Measurements from ENCODE around the gene COL11A2.
A peak's percentile ranks its signal among the peaks of the same experiment; 100 is the strongest.
"Not testable (repeated sequence)": the region's sequence is repeated elsewhere in the genome, so short reads cannot be mapped to it uniquely, and the experiment has no call there.

Gene COL11A2

DNA sequence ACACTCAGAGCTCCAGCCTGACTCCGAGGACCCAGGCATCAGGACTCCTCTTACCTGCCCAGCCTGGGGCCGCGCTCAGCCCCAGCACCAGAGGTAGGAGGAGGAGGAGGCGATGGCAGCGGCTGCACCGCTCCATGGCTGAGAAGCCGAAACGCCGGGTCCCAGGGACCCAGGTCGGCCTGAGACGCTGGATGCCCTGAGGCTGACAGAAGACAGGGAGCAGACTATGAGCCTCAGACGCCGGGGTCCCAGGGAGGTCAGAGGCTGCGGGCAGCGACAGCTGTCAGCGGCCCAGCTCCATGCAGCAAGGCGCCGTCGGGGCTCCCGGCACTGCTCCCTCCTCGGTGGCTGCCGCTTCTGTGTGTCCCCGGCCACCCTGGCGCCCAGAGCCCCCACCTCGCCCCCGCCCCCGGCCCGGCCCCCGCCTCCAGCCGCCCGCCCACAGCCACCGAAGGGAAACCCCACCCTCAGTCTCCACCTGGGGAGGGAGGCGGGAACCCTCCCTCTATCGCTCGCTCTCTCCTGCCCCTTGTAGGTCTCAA, at the start of gene COL11A2:
TSS of gene COL11A2 (minus strand) at position 363 of the 542 bp plus-strand sequence. CDS start at position 136, 227 bp downstream.
- H3K9ac ChIP-seq (ENCODE audit: low read depth, low read length): peak within 1 kb of the TSS; percentile 54

DNA sequence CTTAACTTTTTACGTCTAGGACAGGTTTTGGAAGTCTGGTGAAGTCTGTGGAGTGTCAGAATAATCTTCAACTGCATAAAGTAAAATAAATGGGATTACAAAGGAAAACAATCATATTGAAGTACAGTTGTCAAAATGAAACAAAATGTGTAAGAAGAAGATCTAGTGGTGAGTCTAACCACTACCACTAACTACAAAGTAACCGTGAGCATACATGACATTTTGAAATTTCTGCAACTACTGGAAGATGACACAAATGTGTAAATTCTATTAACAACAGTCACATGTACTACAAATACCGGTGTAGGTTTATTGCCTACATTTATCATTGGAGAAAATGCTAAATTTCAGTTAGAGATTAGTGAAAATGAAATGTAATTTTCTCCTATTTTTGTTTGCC, 49.7 kb upstream of the COL11A2 start:
- H3K9me3 ChIP-seq (ENCODE audit: control insufficient read depth, insufficient read depth, low read length): no peaks in the 10 kb centered on the region
- no peak overlapping the region for H3K4me3 ChIP-seq (ENCODE audit: low read depth, low read length)
- H3K36me3 ChIP-seq (ENCODE audit: control insufficient read depth, insufficient read depth, low read length): no peaks in the 10 kb centered on the region
- no peaks in the 10 kb centered on the region for H3K4me1 ChIP-seq (ENCODE audit: control insufficient read depth, insufficient read depth, low read length)
- no peak overlapping the region for H3K9ac ChIP-seq (ENCODE audit: low read depth, low read length)
- peaks cover 23% of the 10 kb centered on the region for H3K27me3 ChIP-seq (ENCODE audit: control insufficient read depth, insufficient read depth, low read length)

More for the DNA sequence above, at the start of gene COL11A2:
- Histone ChIP-seq H3K27me3 (ENCODE audit: control insufficient read depth, insufficient read depth, low read length) (peaks cover 22% of the 10 kb centered on the region), H3K4me1 (ENCODE audit: control insufficient read depth, insufficient read depth, low read length) (peaks cover 3% of the 10 kb centered on the region), H3K9me3 (ENCODE audit: control insufficient read depth, insufficient read depth, low read length) (no peaks in the 10 kb centered on the region), H3K4me3 (ENCODE audit: low read depth, low read length) (peak within 1 kb of the TSS; percentile 72), H3K36me3 (ENCODE audit: control insufficient read depth, insufficient read depth, low read length) (peaks cover 21% of the 10 kb centered on the region)

DNA sequence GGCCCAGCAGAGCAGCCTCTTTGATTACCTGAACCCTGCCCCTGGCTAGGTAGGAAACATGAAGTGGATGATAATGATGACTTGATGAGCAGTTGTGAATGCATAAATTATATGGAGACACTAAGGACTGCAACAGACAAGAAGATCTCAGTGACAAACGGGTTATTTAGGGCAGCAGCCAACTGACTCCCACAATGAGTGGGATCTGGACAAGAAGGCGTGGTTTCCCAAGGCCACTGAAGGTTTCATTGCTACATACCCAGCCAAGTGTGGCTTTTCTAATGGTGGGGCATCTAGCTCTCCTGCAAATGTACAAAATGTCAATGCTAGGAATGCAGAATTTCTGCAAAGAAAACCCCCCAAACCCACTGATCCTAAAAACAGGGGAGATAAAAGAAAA, 45.5 kb upstream of the COL11A2 start:
- H3K4me3 ChIP-seq (ENCODE audit: low read depth, low read length): no peak overlapping the region
- no peaks in the 10 kb centered on the region for H3K36me3 ChIP-seq (ENCODE audit: control insufficient read depth, insufficient read depth, low read length)
- no peak overlapping the region for H3K9ac ChIP-seq (ENCODE audit: low read depth, low read length)
- peaks cover 8% of the 10 kb centered on the region for H3K4me1 ChIP-seq (ENCODE audit: control insufficient read depth, insufficient read depth, low read length)
- peaks cover 14% of the 10 kb centered on the region for H3K27me3 ChIP-seq (ENCODE audit: control insufficient read depth, insufficient read depth, low read length)
- no peaks in the 10 kb centered on the region for H3K9me3 ChIP-seq (ENCODE audit: control insufficient read depth, insufficient read depth, low read length)

- Histone ChIP-seq H3K36me3 (ENCODE audit: control insufficient read depth, insufficient read depth, low read length) (no peaks in the 10 kb centered on the region), H3K4me3 (ENCODE audit: low read depth, low read length) (no peak overlapping the region), H3K9ac (ENCODE audit: low read depth, low read length) (no peak overlapping the region), H3K9me3 (ENCODE audit: control insufficient read depth, insufficient read depth, low read length) (no peaks in the 10 kb centered on the region), H3K27me3 (ENCODE audit: control insufficient read depth, insufficient read depth, low read length) (peaks cover 9% of the 10 kb centered on the region), H3K4me1 (ENCODE audit: control insufficient read depth, insufficient read depth, low read length) (peaks cover 8% of the 10 kb centered on the region)
These were observed 44.6 kb upstream of the COL11A2 start for GRCh38 chr6:33236852-33237251.

- peaks cover 8% of the 10 kb centered on the region for H3K4me1 ChIP-seq (ENCODE audit: control insufficient read depth, insufficient read depth, low read length)
- no peaks in the 10 kb centered on the region for H3K36me3 ChIP-seq (ENCODE audit: control insufficient read depth, insufficient read depth, low read length)
- H3K9me3 ChIP-seq (ENCODE audit: control insufficient read depth, insufficient read depth, low read length): no peaks in the 10 kb centered on the region
- no peak overlapping the region for H3K9ac ChIP-seq (ENCODE audit: low read depth, low read length)
- no peak overlapping the region for H3K4me3 ChIP-seq (ENCODE audit: low read depth, low read length)
- peaks cover 9% of the 10 kb centered on the region for H3K27me3 ChIP-seq (ENCODE audit: control insufficient read depth, insufficient read depth, low read length)
These were observed 44.1 kb upstream of the COL11A2 start for GRCh38 chr6:33236328-33236727.

GRCh38 chr6:33235221-33235634, 43.0 kb upstream of the COL11A2 start:
- Histone ChIP-seq H3K4me1 (ENCODE audit: control insufficient read depth, insufficient read depth, low read length) (peaks cover 8% of the 10 kb centered on the region), H3K36me3 (ENCODE audit: control insufficient read depth, insufficient read depth, low read length) (no peaks in the 10 kb centered on the region), H3K9me3 (ENCODE audit: control insufficient read depth, insufficient read depth, low read length) (no peaks in the 10 kb centered on the region), H3K4me3 (ENCODE audit: low read depth, low read length) (no peak overlapping the region), H3K27me3 (ENCODE audit: control insufficient read depth, insufficient read depth, low read length) (peaks cover 11% of the 10 kb centered on the region), H3K9ac (ENCODE audit: low read depth, low read length) (no peak overlapping the region)

GRCh38 chr6:33226503-33227120, 34.3 kb upstream of the COL11A2 start:
- H3K27me3 ChIP-seq (ENCODE audit: control insufficient read depth, insufficient read depth, low read length): peaks cover 12% of the 10 kb centered on the region
- not testable (repeated sequence) for H3K9me3 ChIP-seq (ENCODE audit: control insufficient read depth, insufficient read depth, low read length); H3K4me1 ChIP-seq (ENCODE audit: control insufficient read depth, insufficient read depth, low read length); H3K36me3 ChIP-seq (ENCODE audit: control insufficient read depth, insufficient read depth, low read length); H3K9ac ChIP-seq (ENCODE audit: low read depth, low read length)
- H3K4me3 ChIP-seq (ENCODE audit: low read depth, low read length): peak overlapping the region; percentile 3

GRCh38 chr6:33217681-33218080, 25.4 kb upstream of the COL11A2 start:
- Histone ChIP-seq H3K9me3 (ENCODE audit: control insufficient read depth, insufficient read depth, low read length) (no peaks in the 10 kb centered on the region), H3K36me3 (ENCODE audit: control insufficient read depth, insufficient read depth, low read length) (no peaks in the 10 kb centered on the region), H3K4me1 (ENCODE audit: control insufficient read depth, insufficient read depth, low read length) (peaks cover 14% of the 10 kb centered on the region), H3K4me3 (ENCODE audit: low read depth, low read length) (no peak overlapping the region), H3K9ac (ENCODE audit: low read depth, low read length) (no peak overlapping the region), H3K27me3 (ENCODE audit: control insufficient read depth, insufficient read depth, low read length) (peaks cover 92% of the 10 kb centered on the region)

- H3K4me1 ChIP-seq (ENCODE audit: control insufficient read depth, insufficient read depth, low read length): peaks cover 14% of the 10 kb centered on the region
- peaks cover 94% of the 10 kb centered on the region for H3K27me3 ChIP-seq (ENCODE audit: control insufficient read depth, insufficient read depth, low read length)
- no peaks in the 10 kb centered on the region for H3K36me3 ChIP-seq (ENCODE audit: control insufficient read depth, insufficient read depth, low read length)
- no peaks in the 10 kb centered on the region for H3K9me3 ChIP-seq (ENCODE audit: control insufficient read depth, insufficient read depth, low read length)
- no peak overlapping the region for H3K4me3 ChIP-seq (ENCODE audit: low read depth, low read length)
- no peak overlapping the region for H3K9ac ChIP-seq (ENCODE audit: low read depth, low read length)
These were observed 25.0 kb upstream of the COL11A2 start for GRCh38 chr6:33217246-33217645.

- peak overlapping the region; percentile 4 for H3K4me3 ChIP-seq (ENCODE audit: low read depth, low read length)
- H3K27me3 ChIP-seq (ENCODE audit: control insufficient read depth, insufficient read depth, low read length): peaks cover 93% of the 10 kb centered on the region
- no peaks in the 10 kb centered on the region for H3K9me3 ChIP-seq (ENCODE audit: control insufficient read depth, insufficient read depth, low read length)
- H3K9ac ChIP-seq (ENCODE audit: low read depth, low read length): no peak overlapping the region
- no peaks in the 10 kb centered on the region for H3K36me3 ChIP-seq (ENCODE audit: control insufficient read depth, insufficient read depth, low read length)
- peaks cover 19% of the 10 kb centered on the region for H3K4me1 ChIP-seq (ENCODE audit: control insufficient read depth, insufficient read depth, low read length)
These were observed 23.9 kb upstream of the COL11A2 start for GRCh38 chr6:33216117-33216649.

GRCh38 chr6:33215271-33216116, 23.2 kb upstream of the COL11A2 start:
- H3K27me3 ChIP-seq (ENCODE audit: control insufficient read depth, insufficient read depth, low read length): peaks cover 96% of the 10 kb centered on the region
- no peaks in the 10 kb centered on the region for H3K9me3 ChIP-seq (ENCODE audit: control insufficient read depth, insufficient read depth, low read length)
- H3K36me3 ChIP-seq (ENCODE audit: control insufficient read depth, insufficient read depth, low read length): no peaks in the 10 kb centered on the region
- peak overlapping the region; percentile 28 for H3K4me3 ChIP-seq (ENCODE audit: low read depth, low read length)
- H3K4me1 ChIP-seq (ENCODE audit: control insufficient read depth, insufficient read depth, low read length): peaks cover 19% of the 10 kb centered on the region
- no peak overlapping the region for H3K9ac ChIP-seq (ENCODE audit: low read depth, low read length)
